Stomach (tissue), 9 donors: Measurements from ENCODE around the gene STK32C. TPM values are rescaled to one million over a fixed set of nuclear protein-coding genes. Genes with fewer than 3 reads are reported as not detected.

Source experiments
- DNase-seq, 2 donors: peaks; one replicate each; pipeline versions ENCODE4 v3.0.0 to v3.0.0-alpha.2; 2013 to 2019
- H3K27ac ChIP-seq, 5 donors: fragments of 200-600 bp in 4 of 5; sonication (generic) in 4 of 5; one replicate each; pipeline ENCODE4 v1.5.1; 2013 to 2019; ENCODE audit warnings: mild to moderate bottlenecking in 1 of 5, moderate library complexity in 1 of 5
- H3K27me3 ChIP-seq, 3 donors: fragments of 200-600 bp; sonication (generic); one replicate each; pipeline ENCODE4 v1.5.1; 2017 to 2019; ENCODE audit warnings: mixed run types in 1 of 3
- H3K36me3 ChIP-seq, 4 donors: fragments of 200-600 bp; sonication (generic); 1 replicate in 3 of 4; 2 replicates in 1 of 4; pipeline ENCODE4 v1.5.1; 2016 to 2019
- H3K4me1 ChIP-seq, 4 donors: fragments of 200-600 bp; sonication (generic); one replicate each; pipeline ENCODE4 v1.5.1; 2016 to 2019
- H3K4me3 ChIP-seq, 4 donors: fragments of 200-600 bp; sonication (generic) in 3 of 4; one replicate each; pipeline ENCODE4 v1.5.1; 2016 to 2019; ENCODE audit warnings: mild to moderate bottlenecking in 1 of 4
- H3K9me3 ChIP-seq, 4 donors: fragments of 200-600 bp; sonication (generic); one replicate each; pipeline ENCODE4 v1.5.1; 2016 to 2019
- CTCF ChIP-seq, 7 experiments: fragments of 450-650 bp in 4 of 7; fragments of 200-600 bp in 3 of 7; sonication (generic) in 3 of 7; IDR thresholded peaks; one replicate each; pipeline ENCODE4 v1.5.1; 2016 to 2019; ENCODE audit warnings: antibody characterized with exemption in 7 of 7, control low read depth in 2 of 7, mild to moderate bottlenecking in 1 of 7
- EP300 ChIP-seq: sonication (generic); formaldehyde crosslinking; IDR thresholded peaks from one replicate; pipeline ENCODE4 v1.6.1; 2017; ENCODE audit warnings: antibody characterized with exemption
- POLR2A ChIP-seq, 4 donors: fragments of 450-650 bp; IDR thresholded peaks; one replicate each; pipeline ENCODE4 v1.6.1; 2016; ENCODE audit warnings: antibody characterized with exemption in 4 of 4, control low read depth in 2 of 4, mild to moderate bottlenecking in 1 of 4, moderate library complexity in 1 of 4
- POLR2AphosphoS5 ChIP-seq, 3 donors: sonication (generic); formaldehyde crosslinking; IDR thresholded peaks; one replicate each; pipeline ENCODE4 v1.6.1; 2016; ENCODE audit warnings: antibody characterized with exemption in 3 of 3
- WGBS, 5 donors: extraction: QIAGEN DNeasy Blood & Tissue Kit in 3 of 5; methylation state at CpG; one replicate each; pipeline versions ENCODE4 v1.1.5 to v1.1.7; 2013 to 2018; 5-methylcytosine and 5-hydroxymethylcytosine counted together
- intact Hi-C: fragments of 100-400 bp; cut with DNase I; formaldehyde crosslinking; loops from one replicate; pipeline ENCODE4 v1.15.1; 2023; ENCODE audit warnings: low total_unique reads
- polyA plus RNA-seq, 3 donors: library from polyadenylated mRNA; stranded (reverse); fragments of 200-250 nt; gene quantifications; one replicate each; pipeline ENCODE4 v1.2.3, GENCODE V29; 2013
- total RNA-seq, 5 donors: library from RNA; depleted of rRNA; stranded (reverse); fragments of >200 nt; gene quantifications; one replicate each; pipeline versions ENCODE4 v1.1.0 to v1.2.3, GENCODE V29; 2014 to 2016
- donor health status: healthy with polysubstance abuse.
- donor health status: Bipolar disorder and iron deficiency.
- donor health status: healthy.

Gene STK32C
- total and polyA plus RNA-seq, 8 donors, result 1.6 to 71.0 (median 7.9) TPM; not detected in 1

DNA sequence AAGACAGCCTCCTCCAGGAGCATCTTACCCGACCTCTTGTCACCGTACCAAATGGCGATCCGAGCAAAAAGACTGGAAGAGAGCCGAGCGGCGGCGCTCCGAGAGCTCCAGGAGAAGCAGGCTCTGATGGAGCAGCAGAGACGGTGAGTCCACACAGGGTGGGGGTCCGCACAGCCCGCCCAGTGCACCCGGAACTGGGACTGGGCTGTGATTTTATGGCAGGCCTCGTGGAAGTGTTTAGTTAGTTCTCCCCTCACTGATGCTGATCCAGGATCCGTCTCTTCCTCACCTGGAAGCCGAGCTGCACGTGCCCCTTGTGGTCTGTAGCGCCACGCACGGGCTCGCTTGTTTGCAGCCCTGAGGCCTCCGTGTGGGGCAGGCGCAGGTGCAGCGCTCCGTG is 43.9 kb upstream of the STK32C start:
- no peak for DNase-seq
- WGBS, 5 donors, result 85 to 91% (median 89%) methylated on average over 21 to 25 of the region's 25 CpGs
- Histone ChIP-seq H3K4me1 (peaks cover 0 to 5% (median 2%) of the 10 kb centered on the region in 4 donors), H3K27me3 (no peaks in the 10 kb centered on the region), H3K27ac (no peak overlapping the region), H3K4me3 (no peak overlapping the region), H3K36me3 (peaks cover 0 to 66% (median 54%) of the 10 kb centered on the region in 4 donors), H3K9me3 (no peaks in the 10 kb centered on the region)
- no peak for TF ChIP-seq POLR2A (IDR thresholded peaks at IDR 0.05)
- no peak for TF ChIP-seq EP300
- TF ChIP-seq CTCF (IDR thresholded peaks at IDR 0.05), result no peak
- no peak for TF ChIP-seq POLR2AphosphoS5 (IDR thresholded peaks at IDR 0.05)
- intact Hi-C loops, result loop anchor here (2.0 kb wide), 1 partner anchor 129 kb away; no protein-coding TSS in a partner anchor

DNA sequence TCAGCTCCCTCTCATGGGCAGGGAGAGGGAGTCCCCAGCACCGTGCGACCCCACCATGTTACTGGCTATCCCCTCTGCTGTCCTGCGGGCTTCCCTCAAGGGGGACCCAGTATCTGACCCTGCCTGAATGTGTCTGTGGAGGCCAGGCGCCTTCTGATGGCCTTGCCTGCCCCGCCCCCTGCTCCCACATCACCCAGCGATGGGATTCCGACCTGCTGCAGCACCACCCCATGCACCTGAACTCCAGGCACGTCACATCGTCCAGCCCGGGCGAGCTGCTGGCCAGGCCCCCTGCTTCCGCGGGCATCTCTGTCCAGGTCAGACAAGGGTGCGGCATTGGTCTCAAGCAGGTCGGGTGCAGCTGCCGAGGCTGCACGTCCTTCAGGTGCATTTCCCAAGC is 43.2 kb upstream of the STK32C start:
- intact Hi-C loops, result loop anchor here (2.0 kb wide), 1 partner anchor 128 kb away; no protein-coding TSS in a partner anchor
- 91 to 96% (median 93%) methylated on average over 17 of the region's 17 CpGs for WGBS, 5 donors

DNA sequence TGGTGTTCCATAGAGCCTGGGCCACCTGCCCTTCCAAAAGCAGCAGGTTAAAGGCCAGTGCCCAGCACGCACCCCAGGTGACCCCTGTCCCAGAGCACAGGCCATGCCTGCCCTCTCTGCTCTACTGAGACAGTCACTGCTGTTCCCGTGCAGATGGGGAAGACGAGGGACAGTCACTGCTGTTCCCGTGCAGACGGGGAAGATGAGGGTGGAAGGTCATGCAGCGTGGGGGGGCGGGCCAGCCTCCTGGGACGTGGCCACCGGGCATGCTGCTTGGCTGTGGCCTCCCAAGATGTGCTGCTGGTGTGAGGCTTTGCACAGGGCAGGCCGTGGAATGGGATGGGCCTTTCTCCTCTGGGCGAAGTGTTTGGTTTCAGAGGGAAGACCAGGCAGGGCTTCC is 42.6 kb upstream of the STK32C start:
- intact Hi-C loops, result loop anchor here (2.0 kb wide), 1 partner anchor 128 kb away; no protein-coding TSS in a partner anchor
- WGBS, 5 donors, result 71 to 84% (median 82%) methylated on average over 10 to 11 of the region's 11 CpGs
- peaks cover 0 to 61% (median 54%) of the 10 kb centered on the region in 4 donors for H3K36me3 ChIP-seq

More for the DNA sequence above, 43.2 kb upstream of the STK32C start:
- no peak overlapping the region for H3K27ac ChIP-seq
- TF ChIP-seq POLR2AphosphoS5 (IDR thresholded peaks at IDR 0.05) (no peak), POLR2A (IDR thresholded peaks at IDR 0.05) (no peak), CTCF (IDR thresholded peaks at IDR 0.05) (no peak), EP300 (no peak)
- no peak overlapping the region for H3K4me3 ChIP-seq
- peaks cover 0 to 61% (median 54%) of the 10 kb centered on the region in 4 donors for H3K36me3 ChIP-seq
- no peak for DNase-seq
- peaks cover 0 to 5% (median 2%) of the 10 kb centered on the region in 4 donors for H3K4me1 ChIP-seq
- no peaks in the 10 kb centered on the region for H3K9me3 ChIP-seq
- H3K27me3 ChIP-seq, result no peaks in the 10 kb centered on the region

DNA sequence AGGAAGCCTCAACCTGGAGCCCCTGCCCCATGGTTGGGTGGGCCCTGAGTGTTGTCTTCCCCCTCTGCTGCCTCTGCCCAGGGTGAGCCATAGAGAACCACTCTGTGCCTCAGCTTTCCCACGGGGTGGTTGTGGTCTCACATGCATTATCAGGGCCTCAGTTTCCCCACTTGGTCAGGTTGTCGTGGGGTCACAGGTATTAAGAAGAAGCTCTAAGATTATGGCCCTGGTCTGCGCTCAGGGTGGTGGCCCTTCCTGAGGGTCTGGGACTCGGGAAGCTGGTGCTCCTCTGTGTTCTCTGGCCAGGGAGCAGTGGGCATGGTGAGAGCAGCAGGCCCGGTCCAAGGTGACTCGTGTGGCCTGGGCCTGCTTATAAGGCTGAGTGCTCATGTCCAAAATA is 42.0 kb upstream of the STK32C start:
- TF ChIP-seq EP300 (no peak), POLR2A (IDR thresholded peaks at IDR 0.05) (no peak), CTCF (IDR thresholded peaks at IDR 0.05) (no peak), POLR2AphosphoS5 (IDR thresholded peaks at IDR 0.05) (no peak)
- no peaks in the 10 kb centered on the region for H3K27me3 ChIP-seq
- no peaks in the 10 kb centered on the region for H3K9me3 ChIP-seq
- peaks cover 0 to 5% (median 2%) of the 10 kb centered on the region in 4 donors for H3K4me1 ChIP-seq
- H3K36me3 ChIP-seq, result peaks cover 0 to 64% (median 59%) of the 10 kb centered on the region in 4 donors
- H3K4me3 ChIP-seq, result no peak overlapping the region
- intact Hi-C loops, result loop anchor here (2.0 kb wide), 1 partner anchor 127 kb away; no protein-coding TSS in a partner anchor
- WGBS, 5 donors, result 76 to 93% (median 89%) methylated on average over 6 of the region's 6 CpGs
- no peak for DNase-seq
- no peak overlapping the region for H3K27ac ChIP-seq

More for the DNA sequence above, 42.6 kb upstream of the STK32C start:
- H3K4me3 ChIP-seq, result no peak overlapping the region
- no peak for DNase-seq
- H3K4me1 ChIP-seq, result peaks cover 0 to 5% (median 2%) of the 10 kb centered on the region in 4 donors
- no peak overlapping the region for H3K27ac ChIP-seq
- no peaks in the 10 kb centered on the region for H3K9me3 ChIP-seq
- TF ChIP-seq POLR2AphosphoS5 (IDR thresholded peaks at IDR 0.05), result no peak
- TF ChIP-seq EP300, result no peak
- no peak for TF ChIP-seq CTCF (IDR thresholded peaks at IDR 0.05)
- TF ChIP-seq POLR2A (IDR thresholded peaks at IDR 0.05), result no peak
- no peaks in the 10 kb centered on the region for H3K27me3 ChIP-seq
